Spleen (tissue), 7 donors: ENCODE data around the gene KIF3C.
"Not testable (repeated sequence)": the region's sequence is repeated elsewhere in the genome, so short reads cannot be mapped to it uniquely, and the experiment has no call there.

ENCODE experiments used
- POLR2A ChIP-seq, 3 donors: fragments of 450-650 bp; IDR thresholded peaks; one replicate each; pipeline ENCODE4 v1.5.1; 2017; ENCODE audit warnings: antibody characterized with exemption in 3 of 3, mild to moderate bottlenecking in 1 of 3
- POLR2AphosphoS5 ChIP-seq, 3 donors: sonication (generic); formaldehyde crosslinking; IDR thresholded peaks; one replicate each; pipeline ENCODE4 v1.5.1; 2017; ENCODE audit warnings: antibody characterized with exemption in 3 of 3
- TF ChIP-seq, protein P1 (sequence below), 11 experiments: fragments of 200-600 bp in 7 of 11; fragments of 450-650 bp in 4 of 11; sonication (generic) in 4 of 11; IDR thresholded peaks in 8 of 11; conservative IDR thresholded peaks in 3 of 11; 1 replicate in 7 of 11; 2 replicates in 4 of 11; pipeline versions ENCODE4 v1.4.0 to v1.8.0; 2016 to 2021; ENCODE audit warnings: antibody characterized with exemption in 11 of 11, inconsistent platforms in 4 of 11, mild to moderate bottlenecking in 1 of 11
- donor health status: DM: no; HTN: no; CAD: no; lungs with moderate emphysema.
- donor health status: DM: no; HTN: no; CAD: no.
- donor health status: DM: no; HTN: no; CAD: no.

DNA sequence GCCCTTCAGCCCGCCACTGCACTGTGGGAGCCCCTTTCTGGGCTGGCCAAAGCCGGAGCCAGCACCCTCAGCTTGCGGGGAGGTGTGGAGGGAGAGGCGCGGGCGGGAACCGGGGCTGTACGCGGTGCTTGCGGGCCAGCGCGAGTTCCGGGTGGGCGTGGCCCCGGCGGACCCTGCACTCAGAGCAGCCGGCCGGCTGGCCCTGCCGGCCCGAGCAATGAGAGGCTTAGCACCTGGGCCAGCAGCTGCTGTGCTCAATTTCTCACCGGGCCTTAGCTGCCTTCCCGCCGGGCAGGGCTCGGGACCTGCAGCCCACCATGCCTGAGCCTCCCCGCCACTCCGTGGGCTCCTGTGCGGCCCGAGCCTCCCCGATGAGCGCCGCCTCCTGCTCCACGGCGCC lies 66.9 kb downstream of the KIF3C start:
- TF ChIP-seq, protein P1, sequence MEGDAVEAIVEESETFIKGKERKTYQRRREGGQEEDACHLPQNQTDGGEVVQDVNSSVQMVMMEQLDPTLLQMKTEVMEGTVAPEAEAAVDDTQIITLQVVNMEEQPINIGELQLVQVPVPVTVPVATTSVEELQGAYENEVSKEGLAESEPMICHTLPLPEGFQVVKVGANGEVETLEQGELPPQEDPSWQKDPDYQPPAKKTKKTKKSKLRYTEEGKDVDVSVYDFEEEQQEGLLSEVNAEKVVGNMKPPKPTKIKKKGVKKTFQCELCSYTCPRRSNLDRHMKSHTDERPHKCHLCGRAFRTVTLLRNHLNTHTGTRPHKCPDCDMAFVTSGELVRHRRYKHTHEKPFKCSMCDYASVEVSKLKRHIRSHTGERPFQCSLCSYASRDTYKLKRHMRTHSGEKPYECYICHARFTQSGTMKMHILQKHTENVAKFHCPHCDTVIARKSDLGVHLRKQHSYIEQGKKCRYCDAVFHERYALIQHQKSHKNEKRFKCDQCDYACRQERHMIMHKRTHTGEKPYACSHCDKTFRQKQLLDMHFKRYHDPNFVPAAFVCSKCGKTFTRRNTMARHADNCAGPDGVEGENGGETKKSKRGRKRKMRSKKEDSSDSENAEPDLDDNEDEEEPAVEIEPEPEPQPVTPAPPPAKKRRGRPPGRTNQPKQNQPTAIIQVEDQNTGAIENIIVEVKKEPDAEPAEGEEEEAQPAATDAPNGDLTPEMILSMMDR (IDR thresholded peaks at IDR 0.05 in 8 of 11, conservative IDR thresholded peaks at IDR 0.05 in 3 of 11), result not testable (repeated sequence)
- TF ChIP-seq POLR2AphosphoS5, POLR2A (IDR thresholded peaks at IDR 0.05): not testable (repeated sequence)
